ENCODE results near the gene CTPS1. TPM values are rescaled to one million over a fixed set of nuclear protein-coding genes. Genes with fewer than 3 reads are reported as not detected.

Gene CTPS1
- total RNA-seq, 1 experiment from 2014 or later = 166 TPM

- CTCF ChIA-PET = interaction anchor here (1.1 kb wide), 1 partner anchor 86 kb away, joined by 4 read pairs; no protein-coding TSS in a partner anchor
- intact Hi-C loops (cut with micrococcal nuclease; ENCODE audit: unreplicated experiment) = loop anchor here (5.0 kb wide), 1 partner anchor 182 kb away; no protein-coding TSS in a partner anchor
- no peaks in the 10 kb centered on the region for H3K27me3 ChIP-seq (ENCODE audit: control insufficient read depth, insufficient read depth, low read length)
- ATAC-seq (no peak), DNase-seq (ENCODE audit: low read depth, low spot score) (no peak)
- H3K27ac ChIP-seq (ENCODE audit: low read length) = peak overlapping the region; percentile 77
- in situ Hi-C loops (cut with HindIII; ENCODE audit: low pct_unique_long_range_greater_than_20kb, low sequenced_read_pairs) = no loop called here
- H3K36me3 ChIP-seq (ENCODE audit: control insufficient read depth, insufficient read depth, low read length) = no peaks in the 10 kb centered on the region
- TF ChIP-seq SIN3A (IDR thresholded peaks at IDR 0.05; ENCODE audit: borderline replicate concordance, insufficient read depth, low read depth, low read length) = no peak
- TF ChIP-seq, protein P1, sequence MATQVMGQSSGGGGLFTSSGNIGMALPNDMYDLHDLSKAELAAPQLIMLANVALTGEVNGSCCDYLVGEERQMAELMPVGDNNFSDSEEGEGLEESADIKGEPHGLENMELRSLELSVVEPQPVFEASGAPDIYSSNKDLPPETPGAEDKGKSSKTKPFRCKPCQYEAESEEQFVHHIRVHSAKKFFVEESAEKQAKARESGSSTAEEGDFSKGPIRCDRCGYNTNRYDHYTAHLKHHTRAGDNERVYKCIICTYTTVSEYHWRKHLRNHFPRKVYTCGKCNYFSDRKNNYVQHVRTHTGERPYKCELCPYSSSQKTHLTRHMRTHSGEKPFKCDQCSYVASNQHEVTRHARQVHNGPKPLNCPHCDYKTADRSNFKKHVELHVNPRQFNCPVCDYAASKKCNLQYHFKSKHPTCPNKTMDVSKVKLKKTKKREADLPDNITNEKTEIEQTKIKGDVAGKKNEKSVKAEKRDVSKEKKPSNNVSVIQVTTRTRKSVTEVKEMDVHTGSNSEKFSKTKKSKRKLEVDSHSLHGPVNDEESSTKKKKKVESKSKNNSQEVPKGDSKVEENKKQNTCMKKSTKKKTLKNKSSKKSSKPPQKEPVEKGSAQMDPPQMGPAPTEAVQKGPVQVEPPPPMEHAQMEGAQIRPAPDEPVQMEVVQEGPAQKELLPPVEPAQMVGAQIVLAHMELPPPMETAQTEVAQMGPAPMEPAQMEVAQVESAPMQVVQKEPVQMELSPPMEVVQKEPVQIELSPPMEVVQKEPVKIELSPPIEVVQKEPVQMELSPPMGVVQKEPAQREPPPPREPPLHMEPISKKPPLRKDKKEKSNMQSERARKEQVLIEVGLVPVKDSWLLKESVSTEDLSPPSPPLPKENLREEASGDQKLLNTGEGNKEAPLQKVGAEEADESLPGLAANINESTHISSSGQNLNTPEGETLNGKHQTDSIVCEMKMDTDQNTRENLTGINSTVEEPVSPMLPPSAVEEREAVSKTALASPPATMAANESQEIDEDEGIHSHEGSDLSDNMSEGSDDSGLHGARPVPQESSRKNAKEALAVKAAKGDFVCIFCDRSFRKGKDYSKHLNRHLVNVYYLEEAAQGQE (IDR thresholded peaks at IDR 0.05; ENCODE audit: insufficient read depth in 1 of 2, low read depth in 2 of 2, low read length in 1 of 2) = no peak
- TF ChIP-seq, protein P2, sequence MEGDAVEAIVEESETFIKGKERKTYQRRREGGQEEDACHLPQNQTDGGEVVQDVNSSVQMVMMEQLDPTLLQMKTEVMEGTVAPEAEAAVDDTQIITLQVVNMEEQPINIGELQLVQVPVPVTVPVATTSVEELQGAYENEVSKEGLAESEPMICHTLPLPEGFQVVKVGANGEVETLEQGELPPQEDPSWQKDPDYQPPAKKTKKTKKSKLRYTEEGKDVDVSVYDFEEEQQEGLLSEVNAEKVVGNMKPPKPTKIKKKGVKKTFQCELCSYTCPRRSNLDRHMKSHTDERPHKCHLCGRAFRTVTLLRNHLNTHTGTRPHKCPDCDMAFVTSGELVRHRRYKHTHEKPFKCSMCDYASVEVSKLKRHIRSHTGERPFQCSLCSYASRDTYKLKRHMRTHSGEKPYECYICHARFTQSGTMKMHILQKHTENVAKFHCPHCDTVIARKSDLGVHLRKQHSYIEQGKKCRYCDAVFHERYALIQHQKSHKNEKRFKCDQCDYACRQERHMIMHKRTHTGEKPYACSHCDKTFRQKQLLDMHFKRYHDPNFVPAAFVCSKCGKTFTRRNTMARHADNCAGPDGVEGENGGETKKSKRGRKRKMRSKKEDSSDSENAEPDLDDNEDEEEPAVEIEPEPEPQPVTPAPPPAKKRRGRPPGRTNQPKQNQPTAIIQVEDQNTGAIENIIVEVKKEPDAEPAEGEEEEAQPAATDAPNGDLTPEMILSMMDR (IDR thresholded peaks at IDR 0.05) = no peak
- no peak for TF ChIP-seq POLR2AphosphoS5 (IDR thresholded peaks at IDR 0.05; ENCODE audit: low read depth, low read length)
- no peak for TF ChIP-seq TCF7L2 (IDR thresholded peaks at IDR 0.05; ENCODE audit: low read depth, low read length)
- H3K4me1 ChIP-seq (ENCODE audit: control insufficient read depth, insufficient read depth, low read length) = peaks cover 20% of the 10 kb centered on the region
- no peak overlapping the region for H3K4me3 ChIP-seq (ENCODE audit: low read depth in 2 of 2, low read length in 2 of 2)
- no TSS peak for BruUV-seq (replicated peaks)
- no peaks in the 10 kb centered on the region for H3K9me3 ChIP-seq (ENCODE audit: control insufficient read depth, insufficient read depth, low read depth, low read length)
- POLR2A ChIA-PET = interaction anchor here (0.6 kb wide), 1 partner anchor 1373 kb away, joined by 3 read pairs; no protein-coding TSS in a partner anchor
Measured at GRCh38 chr1:40954626-40955025, 24.9 kb upstream of the CTPS1 start.

GRCh38 chr1:40955266-40955665 lies 24.2 kb upstream of the CTPS1 start:
- Histone ChIP-seq H3K36me3 (ENCODE audit: control insufficient read depth, insufficient read depth, low read length) (no peaks in the 10 kb centered on the region), H3K27ac (ENCODE audit: low read length) (peak overlapping the region; percentile 77), H3K27me3 (ENCODE audit: control insufficient read depth, insufficient read depth, low read length) (no peaks in the 10 kb centered on the region), H3K9me3 (ENCODE audit: control insufficient read depth, insufficient read depth, low read depth, low read length) (no peaks in the 10 kb centered on the region), H3K4me1 (ENCODE audit: control insufficient read depth, insufficient read depth, low read length) (peaks cover 20% of the 10 kb centered on the region), H3K4me3 (ENCODE audit: low read depth in 2 of 2, low read length in 2 of 2) (no peak overlapping the region)
- TF ChIP-seq POLR2AphosphoS5 (IDR thresholded peaks at IDR 0.05; ENCODE audit: low read depth, low read length) (no peak), SIN3A (IDR thresholded peaks at IDR 0.05; ENCODE audit: borderline replicate concordance, insufficient read depth, low read depth, low read length) (no peak), TCF7L2 (IDR thresholded peaks at IDR 0.05; ENCODE audit: low read depth, low read length) (no peak)
- TF ChIP-seq, protein P2 (IDR thresholded peaks at IDR 0.05) = no peak
- TF ChIP-seq, protein P1 (IDR thresholded peaks at IDR 0.05; ENCODE audit: insufficient read depth in 1 of 2, low read depth in 2 of 2, low read length in 1 of 2) = no peak
- in situ Hi-C loops (cut with HindIII; ENCODE audit: low pct_unique_long_range_greater_than_20kb, low sequenced_read_pairs) (no loop called here), intact Hi-C loops (cut with micrococcal nuclease; ENCODE audit: unreplicated experiment) (no loop called here)
- ChIA-PET POLR2A (no interaction called here), CTCF (interaction anchor here (0.7 kb wide), 1 partner anchor 97 kb away, joined by 4 read pairs; no protein-coding TSS in a partner anchor)
- BruUV-seq (replicated peaks) = no TSS peak
- DNase-seq (ENCODE audit: low read depth, low spot score) (no peak), ATAC-seq (no peak)

Measured in Panc1 (cell line).